Pancreas (tissue), 10 donors: ENCODE measurements around the gene WNK2. TPM values are rescaled to one million over a fixed set of nuclear protein-coding genes. Genes with fewer than 3 reads are reported as not detected.
"Not testable (repeated sequence)": the region's sequence is repeated elsewhere in the genome, so short reads cannot be mapped to it uniquely, and the experiment has no call there.

Source experiments
- ATAC-seq, 4 donors: fragments of 200-7000 bp; cut with Tn5 transposase; one replicate each; pipeline versions ENCODE4 v1.8.0 to v1.9.1; 2020; ENCODE audit warnings: mild to moderate bottlenecking in 4 of 4, moderate library complexity in 4 of 4
- DNase-seq, 6 donors: peaks; one replicate each; pipeline ENCODE4 v3.0.0-alpha.2; 2020
- FAIRE-seq: peaks from 2 replicates; lab custom pipeline; 2012; peaks lifted over from hg19 to GRCh38; lab: Jason Lieb, UNC
- H3K27ac ChIP-seq, 4 donors: fragments of 200-600 bp; sonication (generic); 1 replicate in 3 of 4; 2 replicates in 1 of 4; pipeline versions ENCODE4 v1.5.0 to v1.8.0; 2020
- H3K27me3 ChIP-seq, 4 donors: fragments of 200-600 bp; one replicate each; pipeline ENCODE4 v1.8.0; 2021
- H3K36me3 ChIP-seq, 3 donors: fragments of 200-600 bp; sonication (generic) in 1 of 3; one replicate each; pipeline versions ENCODE4 v1.5.0 to v1.8.0; 2020 to 2021
- H3K4me1 ChIP-seq, 3 donors: fragments of 200-600 bp; one replicate each; pipeline ENCODE4 v1.8.0; 2021
- H3K4me3 ChIP-seq, 4 donors: fragments of 200-600 bp; sonication (generic) in 2 of 4; one replicate each; pipeline versions ENCODE4 v1.5.0 to v1.8.0; 2020 to 2021
- H3K9me3 ChIP-seq, 4 donors: fragments of 200-600 bp; one replicate each; pipeline ENCODE4 v1.8.0; 2021
- WGBS, 2 donors: extraction: QIAGEN DNeasy Blood & Tissue Kit; methylation state at CpG; one replicate each; pipeline ENCODE4 v1.1.7; 2013; 5-methylcytosine and 5-hydroxymethylcytosine counted together
- intact Hi-C, 3 donors: fragments of 100-400 bp; cut with DNase I; formaldehyde crosslinking; loops; one replicate each; pipeline versions ENCODE4 v1.11.1 to v1.14.2; 2022
- polyA plus RNA-seq, 2 donors: library from polyadenylated mRNA; stranded (reverse); fragments of 200-250 nt; gene quantifications; one replicate each; pipeline ENCODE4 v1.2.3, GENCODE V29; 2013
- total RNA-seq, 6 donors: library from RNA; stranded (reverse); fragmentation: NEBNext Ultra II Directional in 4 of 6; extraction: Animal tissue kit (Norgen Biotek cat#: 25700) in 4 of 6; gene quantifications; one replicate each; pipeline versions ENCODE4 v1.2.1 to v1.2.4, GENCODE V29; 2021 to 2023
- TF ChIP-seq, protein P1 (sequence below), 4 donors: fragments of 200-600 bp; sonication (generic) in 3 of 4; IDR thresholded peaks; one replicate each; pipeline versions ENCODE4 v1.5.0 to v1.8.0; 2021; ENCODE audit warnings: antibody characterized with exemption in 4 of 4
- donor health status: healthy with polysubstance abuse.
- donor health status: DM: no; HTN: no; CAD: no; lungs with moderate emphysema.
- donor health status: DM: no; HTN: no; CAD: no.
- donor health status: control.
- donor health status: control.
- donor health status: Bipolar disorder and iron deficiency.
- donor health status: DM: yes; HTN: yes; CAD: no.
- donor health status: DM: no; HTN: no; CAD: no.
- donor health status: DM: no; HTN: no; CAD: no.
- donor health status: DM: yes; HTN: yes; CAD: no.

Gene WNK2
- total and polyA plus RNA-seq, 8 donors: 53.5 to 121 (median 89.4) TPM

DNA sequence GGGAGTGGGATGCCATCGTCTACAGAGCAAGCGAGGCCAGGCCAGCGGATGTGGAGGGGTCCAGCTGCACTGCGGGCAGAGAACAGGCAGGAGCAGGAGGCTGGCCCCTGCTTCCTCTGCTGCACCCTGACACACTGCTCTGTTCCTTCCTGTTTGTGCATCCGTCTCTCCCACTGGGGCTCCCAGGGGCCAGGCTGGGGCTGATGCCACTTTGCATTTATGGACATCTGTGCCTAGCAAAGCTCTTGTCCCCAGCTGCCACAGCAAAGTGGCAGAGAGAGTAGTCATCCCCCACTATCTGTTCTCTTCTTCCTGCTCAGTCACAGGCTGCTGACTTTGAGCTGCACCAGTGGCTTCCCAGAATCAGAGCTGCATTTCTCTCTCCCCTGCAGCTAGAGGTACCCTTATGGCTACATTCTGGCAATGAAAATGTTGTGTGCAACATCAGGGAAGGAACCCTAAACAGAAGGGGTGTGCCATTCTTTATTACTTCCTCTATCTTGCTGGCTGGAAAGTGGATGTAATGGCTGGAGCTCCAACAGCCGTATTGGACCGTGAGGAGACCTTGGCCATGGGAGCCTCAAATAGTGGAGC lies 45.7 kb upstream of the WNK2 start:
- FAIRE-seq: no peak
- 80 to 82% methylated on average over 7 of the region's 7 CpGs for WGBS, 2 donors

GRCh38 chr9:93139365-93140182 lies 44.4 kb upstream of the WNK2 start:
- Histone ChIP-seq H3K27me3 (no peaks in the 10 kb centered on the region), H3K4me1 (peaks cover 5 to 12% (median 9%) of the 10 kb centered on the region in 3 donors), H3K27ac (no peak overlapping the region), H3K4me3 (no peak overlapping the region), H3K9me3 (no peaks in the 10 kb centered on the region), H3K36me3 (no peaks in the 10 kb centered on the region)
- FAIRE-seq: no peak
- no peak for ATAC-seq
- TF ChIP-seq, protein P1, sequence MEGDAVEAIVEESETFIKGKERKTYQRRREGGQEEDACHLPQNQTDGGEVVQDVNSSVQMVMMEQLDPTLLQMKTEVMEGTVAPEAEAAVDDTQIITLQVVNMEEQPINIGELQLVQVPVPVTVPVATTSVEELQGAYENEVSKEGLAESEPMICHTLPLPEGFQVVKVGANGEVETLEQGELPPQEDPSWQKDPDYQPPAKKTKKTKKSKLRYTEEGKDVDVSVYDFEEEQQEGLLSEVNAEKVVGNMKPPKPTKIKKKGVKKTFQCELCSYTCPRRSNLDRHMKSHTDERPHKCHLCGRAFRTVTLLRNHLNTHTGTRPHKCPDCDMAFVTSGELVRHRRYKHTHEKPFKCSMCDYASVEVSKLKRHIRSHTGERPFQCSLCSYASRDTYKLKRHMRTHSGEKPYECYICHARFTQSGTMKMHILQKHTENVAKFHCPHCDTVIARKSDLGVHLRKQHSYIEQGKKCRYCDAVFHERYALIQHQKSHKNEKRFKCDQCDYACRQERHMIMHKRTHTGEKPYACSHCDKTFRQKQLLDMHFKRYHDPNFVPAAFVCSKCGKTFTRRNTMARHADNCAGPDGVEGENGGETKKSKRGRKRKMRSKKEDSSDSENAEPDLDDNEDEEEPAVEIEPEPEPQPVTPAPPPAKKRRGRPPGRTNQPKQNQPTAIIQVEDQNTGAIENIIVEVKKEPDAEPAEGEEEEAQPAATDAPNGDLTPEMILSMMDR (IDR thresholded peaks at IDR 0.05): no peak
- intact Hi-C loops: no loop called here
- WGBS, 2 donors: 88 to 89% methylated on average over 16 of the region's 16 CpGs
- DNase-seq: peak in 1 of 6 donors; percentile 18

More for the DNA sequence above, 45.7 kb upstream of the WNK2 start:
- no peaks in the 10 kb centered on the region for H3K27me3 ChIP-seq
- peaks cover 5 to 12% (median 10%) of the 10 kb centered on the region in 3 donors for H3K4me1 ChIP-seq
- intact Hi-C loops: no loop called here
- DNase-seq: peak in 1 of 6 donors; percentile 10
- no peak for ATAC-seq
- TF ChIP-seq, protein P1 (IDR thresholded peaks at IDR 0.05): no peak
- no peak overlapping the region for H3K27ac ChIP-seq
- no peak overlapping the region for H3K4me3 ChIP-seq
- no peaks in the 10 kb centered on the region for H3K9me3 ChIP-seq
- no peaks in the 10 kb centered on the region for H3K36me3 ChIP-seq

GRCh38 chr9:93141771-93142483 lies 42.0 kb upstream of the WNK2 start:
- intact Hi-C loops: no loop called here
- TF ChIP-seq, protein P1 (IDR thresholded peaks at IDR 0.05): no peak
- DNase-seq (no peak), FAIRE-seq (no peak), ATAC-seq (no peak)
- H3K4me1 ChIP-seq: no peaks in the 10 kb centered on the region
- no peak overlapping the region for H3K4me3 ChIP-seq
- H3K36me3 ChIP-seq: no peaks in the 10 kb centered on the region
- no peaks in the 10 kb centered on the region for H3K27me3 ChIP-seq
- 83% methylated on average over 8 of the region's 8 CpGs for WGBS, 2 donors
- no peak overlapping the region for H3K27ac ChIP-seq
- no peaks in the 10 kb centered on the region for H3K9me3 ChIP-seq

DNA sequence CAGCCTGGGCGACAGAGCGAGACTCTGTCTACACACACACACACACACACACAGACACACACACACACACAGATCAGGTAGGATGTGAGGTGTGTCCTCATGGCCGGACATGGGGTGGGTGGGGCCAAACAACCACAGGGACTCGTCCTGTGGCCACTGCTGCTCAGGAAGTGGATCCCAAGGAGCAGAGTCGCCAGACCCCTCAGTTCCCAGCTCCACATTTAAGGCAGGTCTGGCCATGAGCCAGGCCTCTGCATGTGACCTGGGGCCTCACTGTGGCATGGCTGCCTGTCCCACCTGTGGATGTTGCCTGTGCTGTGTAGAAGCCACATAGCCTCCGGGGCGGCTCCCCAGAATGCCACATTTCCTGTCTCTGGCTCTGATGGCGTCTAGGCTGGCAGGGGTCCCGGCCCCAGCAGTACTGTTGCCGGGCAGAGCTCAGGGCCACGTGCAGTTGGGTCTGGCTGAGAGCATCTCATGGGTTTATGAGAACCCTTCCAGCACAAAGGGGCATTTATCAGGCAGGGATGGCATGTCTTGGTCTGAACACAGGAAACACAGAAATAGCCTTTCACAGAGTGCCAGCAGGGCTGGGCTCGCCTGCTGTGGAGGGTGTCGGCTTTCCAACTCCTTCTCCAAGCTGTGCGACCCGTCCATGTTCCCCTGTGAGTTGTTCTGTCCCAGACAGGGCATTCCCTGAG lies 40.0 kb upstream of the WNK2 start:
- TF ChIP-seq, protein P1 (IDR thresholded peaks at IDR 0.05): no peak
- Histone ChIP-seq H3K9me3 (no peaks in the 10 kb centered on the region), H3K4me3 (no peak overlapping the region), H3K4me1 (no peaks in the 10 kb centered on the region), H3K27ac (peak overlapping the region in 2 of 4 donors; percentile 19 to 22), H3K36me3 (no peaks in the 10 kb centered on the region), H3K27me3 (no peaks in the 10 kb centered on the region)
- ATAC-seq (peak; percentile 44 to 72 (median 58)), DNase-seq (peak in 2 of 6 donors; percentile 35 to 70), FAIRE-seq (no peak)
- intact Hi-C loops: no loop called here
- WGBS, 2 donors: 60 to 66% methylated on average over 15 of the region's 15 CpGs

- H3K36me3 ChIP-seq, FAIRE-seq, H3K9me3 ChIP-seq, H3K27me3 ChIP-seq, H3K27ac ChIP-seq, intact Hi-C loops, H3K4me3 ChIP-seq, H3K4me1 ChIP-seq, ATAC-seq, DNase-seq: not testable (repeated sequence)
- WGBS, 2 donors: 87 to 93% methylated on average over 6 of the region's 6 CpGs
These were observed 37.2 kb upstream of the WNK2 start for GRCh38 chr9:93146696-93147095.
